Measurements from ENCODE around the gene RXRA.

GRCh38 chr9:134419000-134419683 is 92.9 kb downstream of the RXRA start:
- TF ChIP-seq POLR2A (IDR thresholded peaks at IDR 0.05; ENCODE audit: low read depth, low read length) (no peak), POLR2AphosphoS5 (IDR thresholded peaks at IDR 0.05; ENCODE audit: low read depth, low read length) (no peak), SPI1 (IDR thresholded peaks at IDR 0.05; ENCODE audit: low read depth, low read length) (no peak), TAF1 (IDR thresholded peaks at IDR 0.05; ENCODE audit: low read depth, low read length) (no peak), POU2F2 (IDR thresholded peaks at IDR 0.05; ENCODE audit: low read depth, low read length) (no peak), PAX5 (IDR thresholded peaks at IDR 0.05; ENCODE audit: insufficient read depth, low read length, severe bottlenecking) (no peak)

All from GM12891 (cell line).